Mesenchymal stem cell (in vitro differentiated cells and primary cell): ENCODE data around the gene ACCSL.
A peak's percentile ranks its signal among the peaks of the same experiment; 100 is the strongest.

Experiments used
- DNase-seq: peaks from one replicate; pipeline ENCODE4 v3.0.0-alpha.2; 2013
- H2AFZ ChIP-seq: one replicate; pipeline ENCODE4 v1.6.1; 2013; ENCODE audit warnings: low read depth, mild to moderate bottlenecking, control low read depth, inconsistent platforms, low read length, moderate library complexity
- H2AK5ac ChIP-seq: 2 replicates; pipeline ENCODE4 v1.6.1; 2013; ENCODE audit warnings: low read length, moderate library complexity, mild to moderate bottlenecking, inconsistent platforms; ENCODE audit not compliant: severe bottlenecking
- H2BK120ac ChIP-seq: one replicate; pipeline ENCODE4 v1.6.1; 2013; ENCODE audit warnings: low read depth, mild to moderate bottlenecking, inconsistent platforms, low read length, moderate library complexity
- H2BK12ac ChIP-seq, 2 experiments: one replicate each; pipeline ENCODE4 v1.6.1; 2013; ENCODE audit warnings: inconsistent platforms in 2 of 2, low read length in 2 of 2, mild to moderate bottlenecking in 2 of 2, moderate library complexity in 2 of 2, control low read depth in 1 of 2
- H2BK15ac ChIP-seq: one replicate; pipeline ENCODE4 v1.6.1; 2013; ENCODE audit warnings: mild to moderate bottlenecking, low read depth, inconsistent platforms; ENCODE audit not compliant: poor library complexity, severe bottlenecking
- H2BK5ac ChIP-seq: 2 replicates; pipeline ENCODE4 v1.6.1; 2013; ENCODE audit warnings: low read depth, mild to moderate bottlenecking, low read length, control low read depth, inconsistent platforms; ENCODE audit not compliant: poor library complexity, severe bottlenecking
- H3K14ac ChIP-seq, 2 experiments: one replicate each; pipeline ENCODE4 v1.6.1; 2013; ENCODE audit warnings: inconsistent platforms in 2 of 2, low read length in 2 of 2, control low read depth in 1 of 2, mild to moderate bottlenecking in 1 of 2, moderate library complexity in 1 of 2
- H3K18ac ChIP-seq, 2 experiments: one replicate each; pipeline ENCODE4 v1.6.1; 2013; ENCODE audit warnings: inconsistent platforms in 2 of 2, low read length in 2 of 2, control low read depth in 1 of 2, low read depth in 1 of 2, mild to moderate bottlenecking in 1 of 2
- H3K23ac ChIP-seq, 2 experiments: one replicate each; pipeline ENCODE4 v1.6.1; 2013; ENCODE audit warnings: inconsistent platforms in 2 of 2, low read length in 2 of 2, mild to moderate bottlenecking in 2 of 2, moderate library complexity in 2 of 2, control low read depth in 1 of 2
- H3K27ac ChIP-seq: 2 replicates; pipeline ENCODE4 v1.5.1; 2013; ENCODE audit warnings: mild to moderate bottlenecking, moderate library complexity, low read length, control low read depth, inconsistent platforms; ENCODE audit not compliant: poor library complexity, severe bottlenecking
- H3K27me3 ChIP-seq, 2 experiments: 2 replicates each; pipeline versions ENCODE4 v1.6.1 to v1.7.0; 2013; ENCODE audit warnings: low read length in 2 of 2, mild to moderate bottlenecking in 2 of 2, moderate library complexity in 2 of 2, control low read depth in 1 of 2, inconsistent platforms in 1 of 2; ENCODE audit not compliant: control insufficient read depth in 1 of 2, insufficient read depth in 1 of 2
- H3K36me3 ChIP-seq, 2 experiments: 2 replicates each; pipeline versions ENCODE4 v1.6.1 to v1.7.0; 2013; ENCODE audit warnings: low read length in 2 of 2, control low read depth in 1 of 2, inconsistent platforms in 1 of 2, low read depth in 1 of 2, mild to moderate bottlenecking in 1 of 2; ENCODE audit not compliant: insufficient read depth in 2 of 2, control insufficient read depth in 1 of 2
- H3K4ac ChIP-seq, 2 experiments: one replicate each; pipeline ENCODE4 v1.6.1; 2013; ENCODE audit warnings: inconsistent platforms in 2 of 2, low read length in 2 of 2, mild to moderate bottlenecking in 2 of 2, moderate library complexity in 2 of 2, control low read depth in 1 of 2, low read depth in 1 of 2
- H3K4me1 ChIP-seq: 2 replicates; pipeline ENCODE4 v1.6.1; 2013; ENCODE audit warnings: low read depth, low read length, control low read depth; ENCODE audit not compliant: control insufficient read depth, insufficient read depth
- H3K4me2 ChIP-seq: 2 replicates; pipeline ENCODE4 v1.6.1; 2013; ENCODE audit warnings: low read length, mild to moderate bottlenecking, inconsistent platforms; ENCODE audit not compliant: poor library complexity, severe bottlenecking
- H3K4me3 ChIP-seq, 2 experiments: 2 replicates each; pipeline versions ENCODE4 v1.5.1 to v1.7.0; 2013; ENCODE audit warnings: low read length in 2 of 2, mild to moderate bottlenecking in 2 of 2, control low read depth in 1 of 2, low read depth in 1 of 2; ENCODE audit not compliant: insufficient read depth in 1 of 2
- H3K79me1 ChIP-seq: replicated peaks from 2 replicates; pipeline ENCODE4 v1.6.1; 2013; ENCODE audit warnings: mild to moderate bottlenecking, control low read depth, low read length, inconsistent platforms; ENCODE audit not compliant: poor library complexity, severe bottlenecking
- H3K9ac ChIP-seq: 2 replicates; pipeline ENCODE4 v1.7.0; 2013; ENCODE audit warnings: mild to moderate bottlenecking, low read length, moderate library complexity
- H3K9me3 ChIP-seq: 2 replicates; pipeline ENCODE4 v1.7.0; 2013; ENCODE audit warnings: mild to moderate bottlenecking, low read length; ENCODE audit not compliant: control insufficient read depth
- H4K8ac ChIP-seq: one replicate; pipeline ENCODE4 v1.6.1; 2013; ENCODE audit warnings: inconsistent platforms, mild to moderate bottlenecking, low read length, moderate library complexity
- H4K91ac ChIP-seq: one replicate; pipeline ENCODE4 v1.6.1; 2013; ENCODE audit warnings: mild to moderate bottlenecking, low read length, inconsistent platforms
- WGBS: methylation state at CpG from one replicate; pipeline ENCODE4 v1.1.7; 2013; ENCODE audit warnings: mixed read lengths; 5-methylcytosine and 5-hydroxymethylcytosine counted together

ACCSL gene

DNA sequence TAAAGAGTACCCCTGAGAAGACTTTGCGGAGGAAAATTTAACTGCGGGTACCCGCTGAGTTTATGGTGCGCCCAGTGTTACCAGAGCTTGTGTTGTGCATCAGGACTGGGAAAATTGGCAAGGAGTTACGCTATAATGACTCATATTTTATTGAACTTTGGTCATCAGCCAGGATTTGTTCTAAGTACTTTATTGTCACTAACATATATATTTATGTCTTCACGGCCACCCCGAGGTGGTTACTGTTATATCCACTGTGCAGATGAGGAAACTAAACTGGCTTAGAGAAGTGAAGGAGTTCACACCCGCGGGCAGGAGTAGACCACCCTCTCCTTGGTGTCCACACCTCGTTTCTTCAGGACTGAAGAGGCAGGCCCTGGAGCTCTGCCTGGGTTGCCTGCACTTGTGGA lies 19.0 kb downstream of the ACCSL start:
- H3K9ac ChIP-seq = peak overlapping the region; percentile 95
- H3K36me3 ChIP-seq = peaks cover 4 to 37% of the 10 kb centered on the region in 2 experiments
- H3K4ac ChIP-seq = peak overlapping the region in 1 of 2 experiments; percentile 55
- H3K4me3 ChIP-seq = peak overlapping the region; percentile 60 to 81
- peak overlapping the region; percentile 71 for H3K4me2 ChIP-seq
- H3K4me1 ChIP-seq = peaks cover 5% of the 10 kb centered on the region
- H3K14ac ChIP-seq = peak overlapping the region in 1 of 2 experiments; percentile 55
- H2BK5ac ChIP-seq = no peak overlapping the region
- H3K27me3 ChIP-seq = no peaks in the 10 kb centered on the region
- H3K18ac ChIP-seq = peak overlapping the region; percentile 85 to 95
- peak overlapping the region; percentile 52 for H2BK120ac ChIP-seq
- H3K9me3 ChIP-seq = no peaks in the 10 kb centered on the region
- peak; percentile 72 for DNase-seq
- no peak overlapping the region for H3K27ac ChIP-seq
- peak overlapping the region in 1 of 2 experiments; percentile 13 for H2BK12ac ChIP-seq
- peaks cover 2% of the 10 kb centered on the region for H3K79me1 ChIP-seq
- H2AK5ac ChIP-seq = no peak overlapping the region
- no peak overlapping the region for H4K91ac ChIP-seq
- WGBS = 54% methylated on average over 9 of the region's 10 CpGs
- peak overlapping the region in 1 of 2 experiments; percentile 56 for H3K23ac ChIP-seq
- H2BK15ac ChIP-seq = peak overlapping the region; percentile 75
- peak overlapping the region; percentile 100 for H4K8ac ChIP-seq
- H2AFZ ChIP-seq = peak overlapping the region; percentile 87

DNA sequence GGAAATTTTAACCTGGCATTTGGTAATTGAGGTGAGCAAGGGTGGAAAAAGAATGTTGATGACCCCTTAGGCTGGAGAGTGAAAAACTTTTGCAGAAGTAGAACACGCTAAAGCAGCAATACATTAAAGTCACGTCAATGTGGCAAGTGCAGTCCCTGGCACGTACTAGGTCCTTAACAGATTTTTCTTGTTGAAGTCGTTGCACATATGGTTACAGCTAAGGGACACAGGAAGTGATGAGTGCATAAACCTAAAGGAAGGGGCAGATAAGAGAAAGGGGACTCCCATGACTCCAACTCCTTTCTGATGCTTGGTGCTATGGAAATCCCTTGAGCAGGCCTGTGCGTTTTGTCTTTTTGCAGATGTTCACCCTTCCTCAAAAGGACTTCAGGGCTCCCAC lies 19.5 kb downstream of the ACCSL start:
- Histone ChIP-seq H3K36me3 (peaks cover 4 to 39% of the 10 kb centered on the region in 2 experiments), H2BK15ac (no peak overlapping the region), H3K14ac (no peak overlapping the region), H3K27ac (no peak overlapping the region), H3K4me2 (no peak overlapping the region), H4K91ac (no peak overlapping the region), H3K18ac (no peak overlapping the region), H2BK12ac (no peak overlapping the region), H2BK5ac (no peak overlapping the region), H2AFZ (no peak overlapping the region), H3K4me1 (peaks cover 5% of the 10 kb centered on the region), H3K23ac (no peak overlapping the region), H2BK120ac (no peak overlapping the region), H3K27me3 (no peaks in the 10 kb centered on the region), H4K8ac (no peak overlapping the region), H3K79me1 (peaks cover 2% of the 10 kb centered on the region), H3K4me3 (peak overlapping the region in 1 of 2 experiments; percentile 81), H2AK5ac (no peak overlapping the region), H3K9ac (peak overlapping the region; percentile 95), H3K4ac (no peak overlapping the region), H3K9me3 (no peaks in the 10 kb centered on the region)
- DNase-seq = no peak
- 72% methylated on average over 5 of the region's 5 CpGs for WGBS

DNA sequence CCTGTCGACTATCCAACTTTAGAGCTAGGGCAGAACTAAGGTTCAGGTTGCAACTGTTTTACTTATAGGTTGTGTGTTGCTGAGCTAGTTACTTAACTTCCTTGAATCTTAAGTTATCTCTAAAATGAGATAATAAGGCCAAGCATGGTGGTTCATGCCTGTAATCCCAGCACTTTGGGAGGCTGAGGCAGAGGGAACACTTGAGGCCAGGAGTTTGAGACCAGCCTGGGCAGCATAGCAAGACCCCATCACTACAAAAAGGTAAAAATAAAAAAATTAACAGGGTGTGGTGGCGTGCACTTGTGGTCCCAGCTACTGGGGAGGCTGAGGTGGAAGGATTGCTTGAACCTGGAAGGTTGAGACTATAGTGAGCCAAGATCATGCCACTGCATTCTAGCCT lies 20.4 kb downstream of the ACCSL start:
- H2BK12ac ChIP-seq = no peak overlapping the region
- no peaks in the 10 kb centered on the region for H3K9me3 ChIP-seq
- H2AFZ ChIP-seq = no peak overlapping the region
- H3K79me1 ChIP-seq = peaks cover 2% of the 10 kb centered on the region
- no peak overlapping the region for H2BK120ac ChIP-seq
- WGBS = 100% methylated on average over 1 of the region's 2 CpGs
- H3K4me1 ChIP-seq = peaks cover 5% of the 10 kb centered on the region
- no peak overlapping the region for H2BK15ac ChIP-seq
- H2AK5ac ChIP-seq = no peak overlapping the region
- no peak overlapping the region for H2BK5ac ChIP-seq
- H3K27ac ChIP-seq = no peak overlapping the region
- no peak for DNase-seq
- no peaks in the 10 kb centered on the region for H3K27me3 ChIP-seq
- H3K4me3 ChIP-seq = no peak overlapping the region
- no peak overlapping the region for H3K4ac ChIP-seq
- H3K4me2 ChIP-seq = no peak overlapping the region
- H3K18ac ChIP-seq = no peak overlapping the region
- H4K91ac ChIP-seq = no peak overlapping the region
- H3K23ac ChIP-seq = no peak overlapping the region
- H4K8ac ChIP-seq = no peak overlapping the region
- no peak overlapping the region for H3K14ac ChIP-seq
- peaks cover 4 to 48% of the 10 kb centered on the region in 2 experiments for H3K36me3 ChIP-seq
- H3K9ac ChIP-seq = no peak overlapping the region

DNA sequence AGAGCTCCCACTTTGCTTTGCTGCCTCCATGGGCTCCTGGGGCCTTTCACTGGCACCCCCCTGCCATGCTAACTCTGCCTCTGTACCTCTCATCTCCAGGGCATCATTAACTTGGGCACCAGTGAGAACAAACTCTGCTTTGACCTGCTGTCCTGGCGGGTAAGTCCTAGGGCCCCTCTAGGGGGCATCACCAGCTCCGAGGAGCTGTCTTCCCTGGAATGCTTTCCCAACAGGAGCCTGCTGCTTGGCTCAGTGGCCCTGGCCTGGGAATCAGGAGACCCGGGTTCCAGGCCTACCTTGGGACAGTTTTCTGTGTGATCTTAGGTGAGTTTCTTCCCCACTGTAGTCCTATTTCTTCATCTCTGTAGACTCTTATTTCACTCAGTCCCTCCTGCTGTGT lies 23.4 kb downstream of the ACCSL start:
- Histone ChIP-seq H3K9me3 (no peaks in the 10 kb centered on the region), H3K27ac (no peak overlapping the region), H2AFZ (no peak overlapping the region), H2BK15ac (no peak overlapping the region), H2AK5ac (no peak overlapping the region), H3K4me3 (no peak overlapping the region), H3K14ac (no peak overlapping the region), H3K79me1 (peaks cover 2% of the 10 kb centered on the region), H3K4ac (no peak overlapping the region), H3K9ac (no peak overlapping the region), H2BK12ac (no peak overlapping the region), H4K91ac (no peak overlapping the region), H3K4me2 (no peak overlapping the region), H3K18ac (no peak overlapping the region), H3K4me1 (peaks cover 2% of the 10 kb centered on the region), H3K27me3 (no peaks in the 10 kb centered on the region), H3K23ac (no peak overlapping the region), H3K36me3 (peaks cover 11 to 77% of the 10 kb centered on the region in 2 experiments), H2BK5ac (no peak overlapping the region), H4K8ac (no peak overlapping the region), H2BK120ac (no peak overlapping the region)
- 79% methylated on average over 2 of the region's 3 CpGs for WGBS
- DNase-seq = no peak
